Liver (tissue), 3 donors: ENCODE measurements around the gene ZDHHC8.

Experiments
- JUND ChIP-seq, 2 donors: IDR thresholded peaks; 2 replicates each; pipeline ENCODE4 v1.6.1; 2016; ENCODE audit warnings: antibody characterized with exemption in 2 of 2
- TAF1 ChIP-seq: conservative IDR thresholded peaks from 2 replicates; pipeline ENCODE4 v1.6.1; 2016; ENCODE audit warnings: antibody characterized with exemption, mild to moderate bottlenecking
- YY1 ChIP-seq: IDR thresholded peaks from 2 replicates; pipeline ENCODE4 v1.6.1; 2016; ENCODE audit warnings: antibody characterized with exemption, mild to moderate bottlenecking
- TF ChIP-seq, protein P1 (sequence below): IDR thresholded peaks from 2 replicates; pipeline ENCODE4 v1.6.1; 2016; ENCODE audit warnings: antibody characterized with exemption
- TF ChIP-seq, protein P2 (sequence below): fragments of 150-350 bp; IDR thresholded peaks from 2 replicates; pipeline ENCODE4 v1.5.1; 2017; ENCODE audit warnings: improper control_type of control experiment, low read depth, low read length; ENCODE audit not compliant: missing input control
- TF ChIP-seq, protein P3 (sequence below): IDR thresholded peaks from 2 replicates; pipeline ENCODE4 v1.6.1; 2016; ENCODE audit warnings: antibody characterized with exemption, mild to moderate bottlenecking
- donor health status: healthy.
- donor health status: healthy.

DNA sequence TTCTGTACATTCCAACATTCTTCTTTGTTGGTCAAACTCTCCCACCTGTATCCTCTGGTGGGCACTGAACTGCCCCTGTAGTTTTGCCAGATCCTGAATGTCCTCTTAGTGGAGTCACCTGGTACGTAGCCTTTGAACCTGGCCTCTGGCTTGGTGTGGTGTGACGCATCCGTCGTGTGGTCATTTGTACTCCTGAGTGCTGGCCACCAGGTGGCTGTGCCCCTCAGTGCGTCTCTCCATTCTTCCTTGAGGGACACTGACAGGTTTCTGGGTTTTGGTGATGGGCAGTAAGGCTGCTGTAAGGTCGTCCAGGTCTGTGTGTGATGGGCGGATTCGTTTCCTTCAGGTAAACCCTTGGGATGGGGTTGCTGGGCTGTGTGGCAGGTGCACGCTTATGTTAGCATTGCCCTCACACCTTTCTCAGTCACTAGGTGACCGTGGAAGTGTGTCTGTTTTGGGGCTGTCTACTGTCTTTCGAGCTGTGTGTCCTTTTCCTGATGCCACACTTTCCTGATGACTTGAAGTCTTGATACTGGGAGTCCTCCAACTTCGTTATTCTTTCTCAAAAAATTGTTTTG, 29.3 kb upstream of the ZDHHC8 start:
- TF ChIP-seq JUND (IDR thresholded peaks at IDR 0.05) (no peak), TAF1 (no peak), YY1 (no peak)
- TF ChIP-seq, protein P1, sequence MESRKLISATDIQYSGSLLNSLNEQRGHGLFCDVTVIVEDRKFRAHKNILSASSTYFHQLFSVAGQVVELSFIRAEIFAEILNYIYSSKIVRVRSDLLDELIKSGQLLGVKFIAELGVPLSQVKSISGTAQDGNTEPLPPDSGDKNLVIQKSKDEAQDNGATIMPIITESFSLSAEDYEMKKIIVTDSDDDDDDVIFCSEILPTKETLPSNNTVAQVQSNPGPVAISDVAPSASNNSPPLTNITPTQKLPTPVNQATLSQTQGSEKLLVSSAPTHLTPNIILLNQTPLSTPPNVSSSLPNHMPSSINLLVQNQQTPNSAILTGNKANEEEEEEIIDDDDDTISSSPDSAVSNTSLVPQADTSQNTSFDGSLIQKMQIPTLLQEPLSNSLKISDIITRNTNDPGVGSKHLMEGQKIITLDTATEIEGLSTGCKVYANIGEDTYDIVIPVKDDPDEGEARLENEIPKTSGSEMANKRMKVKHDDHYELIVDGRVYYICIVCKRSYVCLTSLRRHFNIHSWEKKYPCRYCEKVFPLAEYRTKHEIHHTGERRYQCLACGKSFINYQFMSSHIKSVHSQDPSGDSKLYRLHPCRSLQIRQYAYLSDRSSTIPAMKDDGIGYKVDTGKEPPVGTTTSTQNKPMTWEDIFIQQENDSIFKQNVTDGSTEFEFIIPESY = no peak
- TF ChIP-seq, protein P2, sequence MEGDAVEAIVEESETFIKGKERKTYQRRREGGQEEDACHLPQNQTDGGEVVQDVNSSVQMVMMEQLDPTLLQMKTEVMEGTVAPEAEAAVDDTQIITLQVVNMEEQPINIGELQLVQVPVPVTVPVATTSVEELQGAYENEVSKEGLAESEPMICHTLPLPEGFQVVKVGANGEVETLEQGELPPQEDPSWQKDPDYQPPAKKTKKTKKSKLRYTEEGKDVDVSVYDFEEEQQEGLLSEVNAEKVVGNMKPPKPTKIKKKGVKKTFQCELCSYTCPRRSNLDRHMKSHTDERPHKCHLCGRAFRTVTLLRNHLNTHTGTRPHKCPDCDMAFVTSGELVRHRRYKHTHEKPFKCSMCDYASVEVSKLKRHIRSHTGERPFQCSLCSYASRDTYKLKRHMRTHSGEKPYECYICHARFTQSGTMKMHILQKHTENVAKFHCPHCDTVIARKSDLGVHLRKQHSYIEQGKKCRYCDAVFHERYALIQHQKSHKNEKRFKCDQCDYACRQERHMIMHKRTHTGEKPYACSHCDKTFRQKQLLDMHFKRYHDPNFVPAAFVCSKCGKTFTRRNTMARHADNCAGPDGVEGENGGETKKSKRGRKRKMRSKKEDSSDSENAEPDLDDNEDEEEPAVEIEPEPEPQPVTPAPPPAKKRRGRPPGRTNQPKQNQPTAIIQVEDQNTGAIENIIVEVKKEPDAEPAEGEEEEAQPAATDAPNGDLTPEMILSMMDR = peak; percentile 34
- TF ChIP-seq, protein P3, sequence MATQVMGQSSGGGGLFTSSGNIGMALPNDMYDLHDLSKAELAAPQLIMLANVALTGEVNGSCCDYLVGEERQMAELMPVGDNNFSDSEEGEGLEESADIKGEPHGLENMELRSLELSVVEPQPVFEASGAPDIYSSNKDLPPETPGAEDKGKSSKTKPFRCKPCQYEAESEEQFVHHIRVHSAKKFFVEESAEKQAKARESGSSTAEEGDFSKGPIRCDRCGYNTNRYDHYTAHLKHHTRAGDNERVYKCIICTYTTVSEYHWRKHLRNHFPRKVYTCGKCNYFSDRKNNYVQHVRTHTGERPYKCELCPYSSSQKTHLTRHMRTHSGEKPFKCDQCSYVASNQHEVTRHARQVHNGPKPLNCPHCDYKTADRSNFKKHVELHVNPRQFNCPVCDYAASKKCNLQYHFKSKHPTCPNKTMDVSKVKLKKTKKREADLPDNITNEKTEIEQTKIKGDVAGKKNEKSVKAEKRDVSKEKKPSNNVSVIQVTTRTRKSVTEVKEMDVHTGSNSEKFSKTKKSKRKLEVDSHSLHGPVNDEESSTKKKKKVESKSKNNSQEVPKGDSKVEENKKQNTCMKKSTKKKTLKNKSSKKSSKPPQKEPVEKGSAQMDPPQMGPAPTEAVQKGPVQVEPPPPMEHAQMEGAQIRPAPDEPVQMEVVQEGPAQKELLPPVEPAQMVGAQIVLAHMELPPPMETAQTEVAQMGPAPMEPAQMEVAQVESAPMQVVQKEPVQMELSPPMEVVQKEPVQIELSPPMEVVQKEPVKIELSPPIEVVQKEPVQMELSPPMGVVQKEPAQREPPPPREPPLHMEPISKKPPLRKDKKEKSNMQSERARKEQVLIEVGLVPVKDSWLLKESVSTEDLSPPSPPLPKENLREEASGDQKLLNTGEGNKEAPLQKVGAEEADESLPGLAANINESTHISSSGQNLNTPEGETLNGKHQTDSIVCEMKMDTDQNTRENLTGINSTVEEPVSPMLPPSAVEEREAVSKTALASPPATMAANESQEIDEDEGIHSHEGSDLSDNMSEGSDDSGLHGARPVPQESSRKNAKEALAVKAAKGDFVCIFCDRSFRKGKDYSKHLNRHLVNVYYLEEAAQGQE = no peak
